Esophagus muscularis mucosa (tissue), 4 donors: Measurements from ENCODE around the gene CLIC5. TPM values are rescaled to one million over a fixed set of nuclear protein-coding genes. Genes with fewer than 3 reads are reported as not detected.

Experiments used
- DNase-seq: peaks from one replicate; pipeline ENCODE4 v3.0.0-alpha.2; 2017; ENCODE audit errors: extremely low spot score
- H3K27ac ChIP-seq, 4 donors: fragments of 200-600 bp; sonication (generic); replicated peaks in 1 of 4; 1 replicate in 3 of 4; 2 replicates in 1 of 4; pipeline ENCODE4 v1.5.1; 2016 to 2019; ENCODE audit warnings: mild to moderate bottlenecking in 1 of 4
- H3K27me3 ChIP-seq, 4 donors: fragments of 200-600 bp; sonication (generic); one replicate each; pipeline versions ENCODE4 v1.5.1 to v1.6.0; 2016 to 2019
- H3K36me3 ChIP-seq, 4 donors: fragments of 200-600 bp; sonication (generic); one replicate each; pipeline ENCODE4 v1.5.1; 2016 to 2019
- H3K4me1 ChIP-seq, 4 donors: fragments of 200-600 bp; sonication (generic); one replicate each; pipeline ENCODE4 v1.5.1; 2016 to 2019
- H3K4me3 ChIP-seq, 4 donors: fragments of 200-600 bp; sonication (generic); 1 replicate in 2 of 4; 2 replicates in 2 of 4; pipeline ENCODE4 v1.5.1; 2016 to 2019; ENCODE audit warnings: mild to moderate bottlenecking in 4 of 4, moderate library complexity in 1 of 4
- H3K9me3 ChIP-seq, 4 donors: fragments of 200-600 bp; sonication (generic); 1 replicate in 3 of 4; 2 replicates in 1 of 4; pipeline ENCODE4 v1.5.1; 2016 to 2019
- EP300 ChIP-seq: sonication (generic); formaldehyde crosslinking; IDR thresholded peaks from one replicate; pipeline ENCODE4 v1.6.1; 2017; ENCODE audit warnings: antibody characterized with exemption
- POLR2A ChIP-seq: fragments of 450-650 bp; IDR thresholded peaks from one replicate; pipeline ENCODE4 v1.6.1; 2017; ENCODE audit warnings: antibody characterized with exemption, moderate library complexity, mild to moderate bottlenecking, low read depth
- POLR2AphosphoS5 ChIP-seq, 2 donors: sonication (generic); formaldehyde crosslinking; IDR thresholded peaks; one replicate each; pipeline ENCODE4 v1.6.1; 2017; ENCODE audit warnings: antibody characterized with exemption in 2 of 2
- WGBS: methylation state at CpG from one replicate; pipeline ENCODE4 v1.1.5; 2018; 5-methylcytosine and 5-hydroxymethylcytosine counted together
- intact Hi-C: fragments of 100-400 bp; cut with DNase I; formaldehyde crosslinking; loops from one replicate; pipeline ENCODE4 v1.15.1; 2023
- total RNA-seq, 4 donors: library from RNA; depleted of rRNA; stranded (reverse); fragments of >200 nt; gene quantifications; one replicate each; pipeline versions ENCODE4 v1.1.0 to v1.2.1, GENCODE V29; 2016
- TF ChIP-seq, protein P1 (sequence below), 3 experiments: fragments of 200-600 bp in 2 of 3; fragments of 450-650 bp in 1 of 3; sonication (generic) in 2 of 3; IDR thresholded peaks; one replicate each; pipeline ENCODE4 v1.5.1; 2017 to 2019; ENCODE audit warnings: antibody characterized with exemption in 3 of 3, mild to moderate bottlenecking in 2 of 3, moderate library complexity in 1 of 3

Gene CLIC5
- total RNA-seq, 4 donors from 2014 or later, result 5.3 to 7.2 (median 6.3) TPM

DNA sequence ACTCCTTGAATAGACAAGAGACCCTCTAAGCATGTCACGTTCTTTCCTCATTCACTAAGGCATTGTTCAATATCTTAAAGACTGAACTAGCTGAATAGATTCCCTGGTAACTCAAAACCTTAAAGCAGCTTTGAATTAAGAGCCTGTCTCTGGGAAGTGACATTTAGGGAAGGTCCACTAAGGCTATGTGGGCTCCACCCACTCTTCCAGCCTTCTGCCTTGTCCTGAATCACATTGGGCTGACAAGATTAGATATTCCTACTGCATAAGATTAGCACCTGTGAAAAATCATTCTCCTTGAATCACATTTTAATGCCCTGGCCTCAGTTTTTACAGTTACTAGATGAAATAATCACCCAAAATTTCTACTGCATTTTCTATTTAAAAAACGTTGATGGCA lies 36.3 kb downstream of the CLIC5 start:
- no peak overlapping the region for H3K4me3 ChIP-seq
- intact Hi-C loops, result no loop called here
- peaks cover 0 to 6% (median 0%) of the 10 kb centered on the region in 4 donors for H3K36me3 ChIP-seq
- DNase-seq, result no peak
- H3K27me3 ChIP-seq, result no peaks in the 10 kb centered on the region
- TF ChIP-seq, protein P1, sequence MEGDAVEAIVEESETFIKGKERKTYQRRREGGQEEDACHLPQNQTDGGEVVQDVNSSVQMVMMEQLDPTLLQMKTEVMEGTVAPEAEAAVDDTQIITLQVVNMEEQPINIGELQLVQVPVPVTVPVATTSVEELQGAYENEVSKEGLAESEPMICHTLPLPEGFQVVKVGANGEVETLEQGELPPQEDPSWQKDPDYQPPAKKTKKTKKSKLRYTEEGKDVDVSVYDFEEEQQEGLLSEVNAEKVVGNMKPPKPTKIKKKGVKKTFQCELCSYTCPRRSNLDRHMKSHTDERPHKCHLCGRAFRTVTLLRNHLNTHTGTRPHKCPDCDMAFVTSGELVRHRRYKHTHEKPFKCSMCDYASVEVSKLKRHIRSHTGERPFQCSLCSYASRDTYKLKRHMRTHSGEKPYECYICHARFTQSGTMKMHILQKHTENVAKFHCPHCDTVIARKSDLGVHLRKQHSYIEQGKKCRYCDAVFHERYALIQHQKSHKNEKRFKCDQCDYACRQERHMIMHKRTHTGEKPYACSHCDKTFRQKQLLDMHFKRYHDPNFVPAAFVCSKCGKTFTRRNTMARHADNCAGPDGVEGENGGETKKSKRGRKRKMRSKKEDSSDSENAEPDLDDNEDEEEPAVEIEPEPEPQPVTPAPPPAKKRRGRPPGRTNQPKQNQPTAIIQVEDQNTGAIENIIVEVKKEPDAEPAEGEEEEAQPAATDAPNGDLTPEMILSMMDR (IDR thresholded peaks at IDR 0.05), result no peak
- TF ChIP-seq POLR2AphosphoS5 (IDR thresholded peaks at IDR 0.05) (no peak), EP300 (no peak), POLR2A (no peak)
- H3K4me1 ChIP-seq, result peaks cover 0 to 20% (median 0%) of the 10 kb centered on the region in 4 donors
- WGBS, result 72% methylated on average over 2 of the region's 2 CpGs
- H3K27ac ChIP-seq, result no peak overlapping the region
- no peaks in the 10 kb centered on the region for H3K9me3 ChIP-seq

DNA sequence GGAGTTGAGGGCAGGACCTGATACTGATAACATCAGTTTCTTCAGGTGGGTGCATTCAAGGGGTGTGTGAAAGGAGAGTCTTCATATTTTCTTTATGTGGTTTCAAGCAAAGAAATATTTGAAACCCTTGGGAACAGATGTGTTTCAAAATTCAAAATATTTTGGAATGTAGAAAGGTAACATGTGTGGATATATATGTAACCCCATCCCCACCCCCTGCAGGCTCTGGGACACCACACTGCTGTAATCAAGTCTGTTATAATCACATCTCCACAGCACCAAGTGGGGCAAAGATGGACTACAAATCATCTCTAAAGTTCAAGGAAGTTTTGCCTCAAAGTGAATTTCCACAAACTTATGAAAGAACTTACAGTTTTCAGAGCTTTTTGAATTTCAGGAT lies 41.1 kb downstream of the CLIC5 start:
- Histone ChIP-seq H3K4me3 (no peak overlapping the region), H3K4me1 (peaks cover 0 to 35% (median 4%) of the 10 kb centered on the region in 4 donors), H3K9me3 (no peaks in the 10 kb centered on the region), H3K36me3 (no peaks in the 10 kb centered on the region), H3K27ac (no peak overlapping the region), H3K27me3 (no peaks in the 10 kb centered on the region)
- no peak for DNase-seq
- TF ChIP-seq, protein P1 (IDR thresholded peaks at IDR 0.05), result no peak
- intact Hi-C loops, result no loop called here

DNA sequence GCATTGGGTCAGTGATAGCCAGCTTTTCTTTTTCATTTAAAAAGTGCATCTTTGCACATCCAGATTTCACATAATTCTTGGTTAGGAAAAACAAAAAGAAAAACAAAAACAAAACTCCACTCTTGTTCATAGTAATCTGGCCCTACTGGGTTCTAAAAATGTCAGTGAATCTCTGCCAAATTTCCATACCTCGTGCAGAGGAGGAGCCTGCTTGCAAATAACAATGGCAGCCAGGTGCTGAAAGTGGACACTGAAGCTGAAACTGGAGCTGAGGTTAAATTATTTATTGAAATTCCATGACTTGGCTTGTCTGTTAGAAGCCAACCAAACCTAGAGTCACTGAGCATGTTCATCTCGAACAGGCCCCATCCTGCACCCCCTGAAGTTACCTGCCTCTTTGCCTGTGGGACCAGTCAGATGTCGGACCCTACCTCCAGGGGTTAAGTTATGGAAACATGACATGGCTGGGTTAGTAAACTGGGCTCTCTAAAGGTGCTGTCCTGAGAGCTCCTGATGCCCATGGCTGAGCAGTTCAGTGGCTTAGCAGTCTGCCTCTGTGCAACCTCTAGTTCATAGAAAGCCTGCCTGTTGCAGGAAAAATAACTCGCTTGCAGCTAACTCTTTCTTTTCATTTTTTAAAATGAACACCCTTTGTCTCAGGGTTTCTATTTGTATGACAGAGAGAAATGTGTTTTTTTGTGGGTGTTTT lies 42.7 kb downstream of the CLIC5 start:
- H3K4me3 ChIP-seq, result no peak overlapping the region
- intact Hi-C loops, result no loop called here
- no peak overlapping the region for H3K27ac ChIP-seq
- no peaks in the 10 kb centered on the region for H3K9me3 ChIP-seq
- DNase-seq, result no peak
- 90% methylated on average over 4 of the region's 4 CpGs for WGBS
- no peaks in the 10 kb centered on the region for H3K27me3 ChIP-seq
- TF ChIP-seq POLR2A, result no peak
- TF ChIP-seq POLR2AphosphoS5 (IDR thresholded peaks at IDR 0.05), result no peak
- TF ChIP-seq EP300, result no peak
- TF ChIP-seq, protein P1 (IDR thresholded peaks at IDR 0.05), result no peak
- H3K36me3 ChIP-seq, result no peaks in the 10 kb centered on the region
- H3K4me1 ChIP-seq, result peaks cover 0 to 50% (median 7%) of the 10 kb centered on the region in 4 donors

DNA sequence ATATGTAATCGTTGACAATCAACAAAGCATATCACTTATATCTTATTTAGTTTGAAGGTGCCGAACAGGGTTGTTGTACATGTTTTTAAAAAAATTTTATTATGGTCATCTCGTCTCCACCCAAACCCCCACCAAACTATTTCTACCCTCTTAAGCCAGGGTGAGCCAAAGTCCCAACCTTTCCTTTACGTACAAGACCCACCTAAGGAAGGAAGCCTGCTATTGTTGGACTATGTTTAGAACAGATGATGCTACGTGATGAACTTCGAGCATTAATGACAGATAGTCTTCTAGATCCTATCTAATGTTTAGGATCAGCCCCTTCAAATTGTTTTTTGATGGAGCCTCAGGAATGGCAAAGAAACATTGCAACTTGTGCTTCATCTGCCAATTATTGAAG lies 44.4 kb downstream of the CLIC5 start:
- Histone ChIP-seq H3K4me3 (no peak overlapping the region), H3K27me3 (no peaks in the 10 kb centered on the region), H3K27ac (no peak overlapping the region), H3K36me3 (no peaks in the 10 kb centered on the region), H3K4me1 (peaks cover 0 to 64% (median 8%) of the 10 kb centered on the region in 4 donors), H3K9me3 (no peaks in the 10 kb centered on the region)
- no peak for TF ChIP-seq POLR2A
- TF ChIP-seq, protein P1 (IDR thresholded peaks at IDR 0.05), result no peak
- no peak for TF ChIP-seq POLR2AphosphoS5 (IDR thresholded peaks at IDR 0.05)
- no peak for TF ChIP-seq EP300
- 77% methylated on average over 6 of the region's 6 CpGs for WGBS
- intact Hi-C loops, result no loop called here
- no peak for DNase-seq

DNA sequence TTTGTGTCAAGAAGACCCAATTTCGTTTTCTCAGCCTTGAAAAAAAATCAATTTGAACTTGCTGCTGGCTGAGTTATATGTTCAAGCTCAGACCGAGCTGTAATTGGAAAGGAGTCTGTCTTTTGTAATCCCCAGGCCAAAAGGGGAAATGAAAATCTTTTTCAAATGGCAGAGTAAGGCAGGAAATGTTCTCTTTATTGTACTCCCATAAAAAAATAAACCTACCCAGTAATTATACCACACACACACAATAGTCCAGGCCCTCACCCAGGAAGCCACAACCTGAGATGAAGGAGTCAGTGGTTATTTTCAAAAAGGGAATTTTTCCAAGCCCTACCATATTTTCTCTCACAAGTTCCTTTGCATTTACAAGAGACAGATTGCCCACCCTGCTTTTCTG lies 45.3 kb downstream of the CLIC5 start:
- 34% methylated on average over 2 of the region's 2 CpGs for WGBS
- Histone ChIP-seq H3K27ac (no peak overlapping the region), H3K4me3 (no peak overlapping the region), H3K4me1 (peaks cover 5 to 72% (median 15%) of the 10 kb centered on the region in 4 donors), H3K27me3 (no peaks in the 10 kb centered on the region), H3K36me3 (no peaks in the 10 kb centered on the region), H3K9me3 (no peaks in the 10 kb centered on the region)
- intact Hi-C loops, result no loop called here
- TF ChIP-seq POLR2AphosphoS5 (IDR thresholded peaks at IDR 0.05), result no peak
- TF ChIP-seq, protein P1 (IDR thresholded peaks at IDR 0.05), result no peak
- TF ChIP-seq EP300, result no peak
- TF ChIP-seq POLR2A, result no peak
- DNase-seq, result no peak
